HG03139 (cell line): ENCODE results near the gene SORL1.

Source experiments
- ATAC-seq: cut with Tn5 transposase; IDR thresholded peaks from one replicate; pipeline ENCODE4 v1.9.1; 2021; ENCODE audit not compliant: unreplicated experiment

Gene SORL1

GRCh38 chr11:121429556-121429955 lies 22.6 kb upstream of the SORL1 start:
- ATAC-seq = no peak

GRCh38 chr11:121431820-121432526 lies 20.1 kb upstream of the SORL1 start:
- ATAC-seq = no peak

DNA sequence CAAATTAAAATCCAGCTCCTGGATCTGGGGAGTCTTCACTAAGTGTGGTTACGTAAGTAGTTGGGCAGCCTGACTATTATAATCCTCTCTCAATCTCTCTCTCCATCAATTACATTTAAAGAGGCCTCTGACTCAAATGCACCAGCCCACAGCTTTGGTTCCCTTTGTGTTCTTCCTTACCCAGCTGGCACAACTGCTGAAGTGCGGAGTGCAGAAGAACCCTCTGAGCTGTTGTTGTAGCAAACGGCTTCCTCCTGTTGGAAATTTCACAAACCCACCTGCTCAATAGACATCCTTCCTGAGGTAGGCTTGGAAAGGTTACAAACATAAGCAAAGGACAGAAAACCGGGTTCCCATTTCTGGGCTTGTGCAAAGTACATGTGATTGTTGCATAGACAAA lies 17.0 kb upstream of the SORL1 start:
- ATAC-seq = no peak

- ATAC-seq = no peak
These were observed 16.3 kb upstream of the SORL1 start for GRCh38 chr11:121435551-121436511.

GRCh38 chr11:121437018-121437685 lies 15.0 kb upstream of the SORL1 start:
- no peak for ATAC-seq

- no peak for ATAC-seq
These were observed 14.4 kb upstream of the SORL1 start for GRCh38 chr11:121437686-121438078.

DNA sequence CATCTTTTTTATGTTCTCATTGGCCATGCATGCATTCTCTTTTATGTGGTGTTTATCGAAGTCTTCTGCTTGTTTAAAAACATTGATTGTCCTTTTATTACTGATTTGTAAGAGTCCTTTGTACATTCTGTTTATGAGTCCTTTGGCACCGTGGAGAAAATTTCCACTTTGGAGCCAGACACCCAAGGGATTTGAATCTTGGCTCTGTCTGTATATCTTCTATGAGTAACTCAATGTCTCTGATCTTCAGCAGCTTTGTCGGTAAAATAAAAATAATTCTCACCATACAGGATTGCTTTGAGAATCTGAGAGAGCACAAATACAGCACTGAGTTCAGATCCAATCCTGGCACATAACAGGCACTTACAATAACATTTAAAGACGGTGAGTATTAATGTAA lies 12.8 kb upstream of the SORL1 start:
- ATAC-seq = no peak

DNA sequence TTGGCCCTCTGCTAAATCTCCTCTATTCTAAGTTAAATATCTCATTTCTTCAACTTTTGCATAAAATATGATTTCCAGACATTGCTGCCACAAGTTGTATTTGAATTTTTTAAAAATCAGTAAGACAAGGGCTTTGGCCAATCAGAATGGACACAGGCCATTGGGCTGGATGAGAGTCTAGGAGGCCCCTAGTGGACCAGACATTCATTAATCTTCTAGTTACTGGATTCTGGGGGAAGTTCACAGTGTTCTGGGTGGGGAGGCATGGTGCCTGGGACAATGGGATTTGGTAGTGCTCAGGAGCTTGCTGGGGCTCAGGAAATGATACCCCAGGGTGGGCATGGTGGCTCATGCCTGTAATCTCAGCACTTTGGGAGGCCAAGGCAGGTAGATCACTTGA lies 12.4 kb upstream of the SORL1 start:
- no peak for ATAC-seq

DNA sequence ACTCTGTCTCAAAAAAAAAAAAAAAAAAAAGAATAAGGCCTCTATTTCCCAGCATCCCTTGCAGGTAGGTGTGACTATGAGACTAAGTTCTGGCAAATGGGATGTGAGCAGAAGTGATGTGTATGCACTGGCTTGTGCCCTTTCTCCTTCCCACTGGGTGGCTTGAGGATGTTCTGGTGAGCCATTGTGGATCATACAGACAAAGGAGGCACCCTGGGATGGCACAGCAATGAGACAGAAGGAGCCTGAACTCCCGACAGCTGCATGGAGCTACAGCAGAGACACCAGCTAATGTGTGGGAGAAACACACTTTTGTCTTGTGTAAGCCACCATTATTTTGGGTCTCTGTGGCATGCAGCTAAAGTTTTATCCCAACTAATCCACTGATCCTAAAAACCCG lies 10.6 kb upstream of the SORL1 start:
- ATAC-seq = no peak

DNA sequence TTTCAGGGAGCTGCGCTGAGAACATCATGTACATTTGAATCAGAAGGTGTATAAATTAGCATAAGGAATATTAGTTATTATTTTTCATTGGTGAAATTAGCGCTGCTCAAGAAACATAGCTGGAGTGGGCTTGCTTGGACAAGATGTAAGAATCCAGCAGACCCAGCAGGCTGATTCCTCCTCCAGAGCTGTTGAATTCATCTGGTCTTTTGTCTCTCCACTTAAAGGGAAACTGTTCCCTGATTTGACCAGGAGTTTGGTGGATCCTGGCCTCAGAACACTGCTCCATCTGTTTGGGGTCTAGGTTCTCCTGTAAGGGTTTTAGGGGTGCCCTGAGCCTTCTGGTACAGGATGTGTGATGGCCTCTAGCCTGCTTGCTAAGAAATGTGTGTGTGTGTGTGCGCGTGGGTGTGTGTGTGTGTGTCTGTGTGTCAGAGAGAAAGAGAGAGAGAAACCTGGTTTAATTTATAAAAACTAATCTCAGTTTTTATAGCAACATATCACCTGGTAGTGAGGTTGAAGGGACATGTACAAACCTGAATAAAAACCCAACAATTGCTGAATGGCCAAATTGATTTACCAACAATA lies 8.3 kb upstream of the SORL1 start:
- ATAC-seq = no peak

DNA sequence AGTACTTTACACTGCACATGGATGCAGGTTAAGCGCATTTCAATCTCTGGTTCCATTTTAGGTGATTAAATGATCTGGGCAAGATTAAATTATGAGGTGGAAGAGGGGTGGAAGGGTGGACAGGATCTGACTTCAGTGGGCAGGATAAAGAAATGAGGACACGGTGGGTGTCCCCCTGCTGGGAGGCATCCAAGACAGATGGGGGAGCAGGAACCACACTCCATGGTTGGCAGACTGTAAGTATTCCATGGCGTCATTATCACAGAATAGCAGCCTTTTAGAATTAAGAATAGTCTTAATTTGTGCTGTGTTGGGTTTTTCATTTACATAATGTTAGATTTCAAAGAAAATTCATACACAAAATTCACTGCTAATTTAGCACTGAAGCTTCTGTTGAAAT lies 7.6 kb upstream of the SORL1 start:
- no peak for ATAC-seq

GRCh38 chr11:121445071-121445768 lies 6.9 kb upstream of the SORL1 start:
- no peak for ATAC-seq

DNA sequence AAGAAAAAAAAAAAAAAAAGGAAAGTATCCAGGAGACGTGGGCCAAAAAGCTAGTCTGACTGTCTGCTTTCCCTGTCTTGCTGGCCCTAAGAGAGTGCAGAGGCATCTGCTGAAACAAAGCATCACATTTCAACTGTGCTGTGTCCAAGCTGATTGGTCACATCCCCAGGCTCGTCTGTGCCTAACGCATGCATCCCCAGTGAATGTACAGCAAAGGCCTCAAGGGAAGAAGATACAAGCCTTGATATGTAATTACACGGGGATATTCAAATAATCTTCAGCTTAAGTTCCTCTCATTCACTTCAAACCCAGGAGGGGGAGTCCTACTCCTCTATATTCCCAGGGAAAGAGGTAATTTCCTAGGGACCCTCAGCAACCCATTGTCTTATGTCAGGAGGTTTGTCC lies 5.4 kb upstream of the SORL1 start:
- no peak for ATAC-seq

GRCh38 chr11:121448011-121448410 lies 4.1 kb upstream of the SORL1 start:
- no peak for ATAC-seq

DNA sequence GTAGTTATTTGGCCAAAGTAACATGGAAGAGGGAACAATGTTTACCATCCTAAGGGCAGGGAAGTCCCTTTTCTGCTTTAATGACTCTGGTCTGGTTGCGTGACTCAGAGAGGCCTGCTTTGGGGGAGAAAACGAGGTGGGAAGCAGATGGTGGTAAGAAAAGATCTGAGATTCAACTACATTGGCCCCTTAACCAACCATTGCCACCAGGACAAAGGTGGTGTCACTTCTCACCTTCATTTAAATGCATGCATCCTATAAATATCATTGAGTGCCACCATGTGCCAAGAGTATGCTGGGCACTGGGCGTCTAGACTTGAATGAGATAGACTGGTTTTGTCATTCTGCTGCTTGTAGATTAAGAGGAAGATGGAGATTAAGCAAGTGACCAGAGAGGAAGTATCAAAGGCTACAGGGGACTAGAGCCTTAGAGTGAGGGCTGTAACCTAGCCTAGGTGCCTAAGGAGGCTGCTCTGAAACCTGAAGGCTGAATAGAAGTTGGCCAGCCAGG lies 3.6 kb upstream of the SORL1 start:
- ATAC-seq = no peak

- no peak for ATAC-seq
These were observed 3.0 kb upstream of the SORL1 start for GRCh38 chr11:121449123-121449522.

DNA sequence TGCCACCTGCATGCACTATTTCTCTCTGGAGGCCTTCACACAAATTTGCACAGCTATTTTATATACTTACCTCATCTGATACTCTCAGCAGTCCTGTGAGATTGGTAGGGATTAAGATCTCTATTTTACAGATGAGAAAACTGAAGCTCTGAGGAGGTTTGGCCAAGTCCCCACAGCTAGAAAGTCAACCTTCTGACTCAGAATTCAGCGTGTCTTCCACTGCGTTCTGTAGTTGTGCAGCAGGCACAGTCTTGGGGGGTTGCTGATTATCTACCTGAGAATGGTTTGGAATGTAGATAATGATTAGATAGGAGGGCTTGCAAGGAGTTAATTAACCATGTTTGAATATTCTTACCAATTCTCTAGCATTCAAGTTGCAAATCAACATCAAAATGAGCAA lies 2.5 kb upstream of the SORL1 start:
- ATAC-seq = no peak

- ATAC-seq = no peak
These were observed 1.7 kb upstream of the SORL1 start for GRCh38 chr11:121450401-121450800.

GRCh38 chr11:121451178-121451985 lies 732 bp upstream of the SORL1 start:
- no peak for ATAC-seq
